Measurements from ENCODE around the gene AIM2.
"Not testable (repeated sequence)": the region's sequence is repeated elsewhere in the genome, so short reads cannot be mapped to it uniquely, and the experiment has no call there.

The AIM2 gene, protein sequence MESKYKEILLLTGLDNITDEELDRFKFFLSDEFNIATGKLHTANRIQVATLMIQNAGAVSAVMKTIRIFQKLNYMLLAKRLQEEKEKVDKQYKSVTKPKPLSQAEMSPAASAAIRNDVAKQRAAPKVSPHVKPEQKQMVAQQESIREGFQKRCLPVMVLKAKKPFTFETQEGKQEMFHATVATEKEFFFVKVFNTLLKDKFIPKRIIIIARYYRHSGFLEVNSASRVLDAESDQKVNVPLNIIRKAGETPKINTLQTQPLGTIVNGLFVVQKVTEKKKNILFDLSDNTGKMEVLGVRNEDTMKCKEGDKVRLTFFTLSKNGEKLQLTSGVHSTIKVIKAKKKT

DNA sequence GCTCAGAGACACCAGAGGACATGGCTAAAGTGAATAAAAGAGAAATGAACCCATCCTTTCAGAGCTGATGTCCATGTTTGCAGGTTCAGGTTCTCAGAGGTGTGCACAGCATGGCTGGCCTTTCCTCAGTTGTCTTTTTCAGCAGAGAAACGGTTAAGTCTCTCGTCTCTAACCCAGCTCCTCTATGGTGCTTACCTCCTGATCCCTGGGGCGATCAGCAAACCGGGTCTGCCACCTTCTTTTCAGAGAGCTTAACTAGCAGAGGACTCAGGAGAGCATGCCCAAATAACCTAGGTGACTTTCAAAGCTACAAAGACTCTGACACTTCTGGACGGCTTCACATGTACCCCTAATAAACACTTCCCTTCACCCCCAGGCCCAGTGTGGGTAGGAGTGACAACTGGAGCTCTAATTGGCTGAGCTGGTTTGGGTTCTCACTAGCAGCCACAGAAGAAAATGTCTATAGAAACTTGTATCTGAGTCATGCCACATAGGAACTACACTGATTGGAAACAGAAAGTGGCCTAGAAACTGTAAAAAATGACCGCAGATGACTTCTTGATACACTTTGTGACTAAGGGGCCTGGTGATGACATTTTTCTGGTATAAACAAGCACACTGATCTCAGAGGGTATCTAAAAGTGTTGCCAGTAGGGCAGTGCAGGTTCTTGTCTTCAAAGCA is at the start of gene AIM2:
TSS of gene AIM2 (minus strand) at position 329 of the 682 bp plus-strand sequence. CDS start 3,267 bp downstream, outside the sequence.
- no peak within 1 kb of the TSS for H3K27ac ChIP-seq
- TF ChIP-seq, protein P1, sequence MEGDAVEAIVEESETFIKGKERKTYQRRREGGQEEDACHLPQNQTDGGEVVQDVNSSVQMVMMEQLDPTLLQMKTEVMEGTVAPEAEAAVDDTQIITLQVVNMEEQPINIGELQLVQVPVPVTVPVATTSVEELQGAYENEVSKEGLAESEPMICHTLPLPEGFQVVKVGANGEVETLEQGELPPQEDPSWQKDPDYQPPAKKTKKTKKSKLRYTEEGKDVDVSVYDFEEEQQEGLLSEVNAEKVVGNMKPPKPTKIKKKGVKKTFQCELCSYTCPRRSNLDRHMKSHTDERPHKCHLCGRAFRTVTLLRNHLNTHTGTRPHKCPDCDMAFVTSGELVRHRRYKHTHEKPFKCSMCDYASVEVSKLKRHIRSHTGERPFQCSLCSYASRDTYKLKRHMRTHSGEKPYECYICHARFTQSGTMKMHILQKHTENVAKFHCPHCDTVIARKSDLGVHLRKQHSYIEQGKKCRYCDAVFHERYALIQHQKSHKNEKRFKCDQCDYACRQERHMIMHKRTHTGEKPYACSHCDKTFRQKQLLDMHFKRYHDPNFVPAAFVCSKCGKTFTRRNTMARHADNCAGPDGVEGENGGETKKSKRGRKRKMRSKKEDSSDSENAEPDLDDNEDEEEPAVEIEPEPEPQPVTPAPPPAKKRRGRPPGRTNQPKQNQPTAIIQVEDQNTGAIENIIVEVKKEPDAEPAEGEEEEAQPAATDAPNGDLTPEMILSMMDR (conservative IDR thresholded peaks at IDR 0.05): no peak

DNA sequence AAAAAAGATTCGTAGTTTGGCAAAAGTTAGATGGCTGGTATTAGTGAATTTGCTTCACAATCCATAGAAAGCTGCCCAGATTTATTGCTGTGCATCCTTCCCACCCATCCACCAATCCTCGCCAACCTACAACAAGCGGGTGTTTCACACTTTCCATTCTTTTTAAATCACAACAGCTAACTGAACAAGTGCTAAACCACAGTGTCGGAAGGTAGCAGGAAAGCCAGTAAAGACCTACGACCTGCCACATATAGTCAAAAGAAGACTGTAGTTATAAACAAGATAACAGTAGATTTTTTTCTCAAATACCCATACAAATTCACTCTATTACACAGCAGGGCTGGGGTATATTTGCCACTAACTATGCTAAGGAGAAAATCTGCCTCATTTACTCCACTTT is 47.0 kb upstream of the AIM2 start:
- H3K27ac ChIP-seq: no peak overlapping the region
- TF ChIP-seq, protein P1 (conservative IDR thresholded peaks at IDR 0.05): no peak

DNA sequence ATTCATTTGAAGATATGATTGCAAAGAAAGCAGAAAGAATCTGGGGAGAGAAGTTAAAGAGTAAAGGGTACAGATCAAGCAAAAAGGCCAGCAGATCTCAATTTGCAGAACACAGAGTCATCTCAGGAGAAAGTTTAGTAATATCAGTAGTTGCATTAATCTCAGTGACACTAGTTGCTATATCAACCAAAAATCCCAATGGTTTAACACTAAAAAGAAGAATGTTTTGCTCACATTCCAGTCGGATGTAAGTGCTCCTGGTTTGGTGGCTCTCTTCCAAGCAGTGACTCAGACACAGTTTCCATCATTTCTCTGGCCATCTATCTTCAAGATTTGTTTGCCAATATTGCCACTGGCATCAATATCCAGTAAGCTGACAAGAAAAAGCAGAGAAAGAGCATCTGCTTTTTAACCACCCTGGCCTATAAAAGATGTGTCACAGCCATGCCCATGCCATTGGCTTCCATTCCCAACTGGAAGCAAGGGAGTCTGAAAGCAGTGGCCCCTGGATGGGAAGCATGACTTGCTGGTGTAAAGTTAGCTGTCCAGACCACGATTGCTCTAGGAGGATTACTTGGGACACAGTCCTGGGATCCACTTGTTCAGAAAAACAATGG is 45.5 kb upstream of the AIM2 start:
- TF ChIP-seq, protein P1 (conservative IDR thresholded peaks at IDR 0.05): no peak
- no peak overlapping the region for H3K27ac ChIP-seq

DNA sequence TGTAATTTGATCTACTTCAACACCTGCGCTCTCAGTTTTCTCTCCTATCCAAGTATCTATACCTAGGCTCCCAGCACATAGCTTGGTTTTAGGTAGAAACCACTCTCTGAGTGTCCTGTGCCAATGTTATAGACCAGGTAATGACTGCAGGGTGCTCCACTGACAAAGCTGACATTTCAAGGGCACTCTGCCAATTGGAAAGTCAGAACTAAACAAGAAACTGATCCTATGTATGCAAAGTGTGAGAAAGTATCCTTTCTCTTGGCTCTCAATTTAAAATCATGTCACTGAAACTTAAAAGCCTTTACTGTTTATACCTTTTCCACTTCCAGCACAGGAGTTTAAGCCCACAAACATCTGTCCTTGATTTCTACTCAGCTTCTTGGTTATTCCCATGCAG is 45.0 kb upstream of the AIM2 start:
- TF ChIP-seq, protein P1 (conservative IDR thresholded peaks at IDR 0.05): no peak
- H3K27ac ChIP-seq: no peak overlapping the region

DNA sequence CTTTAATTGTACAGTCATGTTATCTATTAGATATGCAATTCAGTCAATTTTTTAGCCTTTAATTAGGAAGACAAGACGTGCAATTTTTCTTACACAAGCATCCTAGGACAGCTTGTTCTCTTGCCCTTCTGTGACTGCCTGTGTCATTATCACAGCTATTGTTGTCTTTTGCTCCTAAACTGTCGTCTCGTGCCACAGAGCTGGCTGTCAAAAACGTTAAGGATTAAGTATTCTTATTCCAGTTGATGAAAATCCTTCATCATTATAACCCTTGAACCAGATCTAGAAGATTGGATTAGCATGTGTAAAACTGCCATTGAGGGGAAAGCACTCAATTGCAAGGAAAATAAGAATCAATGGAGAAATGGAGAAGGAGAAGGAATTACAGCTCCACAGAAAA is 43.8 kb upstream of the AIM2 start:
- H3K27ac ChIP-seq: no peak overlapping the region
- TF ChIP-seq, protein P1 (conservative IDR thresholded peaks at IDR 0.05): no peak

DNA sequence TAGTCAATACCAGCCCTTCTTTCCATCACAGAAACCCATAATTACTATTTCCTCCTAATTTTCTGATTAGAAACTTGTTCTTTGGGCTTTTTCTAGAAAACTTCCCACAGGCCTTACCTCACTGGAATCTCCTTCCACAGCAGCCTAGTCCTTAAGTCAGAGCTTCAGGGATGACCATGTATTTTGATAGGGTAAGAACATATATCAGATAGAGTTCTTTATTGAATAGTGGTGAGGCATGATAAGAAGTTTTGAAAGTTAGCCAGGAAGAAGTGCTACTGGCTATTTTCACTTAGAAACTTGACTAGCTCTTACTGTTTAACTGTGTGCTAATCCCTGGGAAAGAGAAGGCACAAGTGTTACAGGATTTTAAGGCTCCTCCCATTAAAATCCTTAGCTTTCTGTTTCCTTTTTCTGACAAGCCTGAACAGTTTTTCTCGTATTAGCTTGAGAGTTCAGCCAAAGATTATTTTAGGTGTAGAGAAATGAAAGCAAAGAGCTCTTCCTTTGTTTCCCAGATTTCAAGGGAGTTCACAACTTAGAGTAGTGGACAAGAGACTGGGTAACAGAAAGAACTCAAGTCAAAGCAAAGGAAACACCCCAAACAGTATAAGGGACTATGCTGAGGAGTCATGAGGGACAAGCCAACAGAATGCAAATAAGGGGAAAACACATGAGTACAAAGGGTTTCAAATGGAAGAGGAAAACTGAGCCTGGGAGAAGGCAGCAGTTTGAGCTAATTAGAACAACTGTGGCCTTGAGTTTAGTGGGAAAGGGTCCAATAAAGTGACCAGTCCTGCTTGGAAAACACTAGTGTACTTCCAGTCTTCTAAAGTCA is 37.2 kb upstream of the AIM2 start:
- TF ChIP-seq, protein P1 (conservative IDR thresholded peaks at IDR 0.05): no peak
- no peak overlapping the region for H3K27ac ChIP-seq

DNA sequence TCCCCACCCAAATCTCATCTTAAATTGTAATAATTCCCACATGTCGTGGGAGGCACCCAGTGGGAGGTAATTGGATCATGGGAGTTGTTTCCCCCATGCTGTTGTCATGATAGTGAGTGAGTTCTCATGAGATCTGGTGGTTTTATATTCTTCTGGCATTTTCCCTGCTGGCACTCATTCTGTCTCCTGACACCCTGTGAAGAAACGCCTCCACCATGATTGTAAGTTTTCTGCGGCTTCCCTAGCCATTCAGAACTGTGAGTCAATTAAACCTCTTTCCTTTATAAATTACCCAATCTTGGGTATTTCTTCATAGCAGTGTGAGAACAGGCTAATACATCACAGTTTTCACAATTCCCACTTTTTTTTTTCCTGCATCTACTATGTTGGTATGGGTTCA is 26.5 kb upstream of the AIM2 start:
- not testable (repeated sequence) for H3K27ac ChIP-seq

All from VCaP (cell line).